K562 (cell line): Measurements from ENCODE around the gene FOS. TPM values are rescaled to one million over a fixed set of nuclear protein-coding genes. Genes with fewer than 3 reads are reported as not detected.

Experiments used
- ATAC-seq: fragments of 200-7000 bp; cut with Tn5 transposase; 3 replicates; pipeline ENCODE4 v1.9.1; 2020; ENCODE audit warnings: moderate library complexity
- BruUV-seq: library from RNA; stranded (reverse); fragments of 400-500 nt; replicated peaks from 2 replicates; lab custom pipeline; 2021; lab: Mats Ljungman, UMichigan
- CTCF ChIA-PET: fragments of 300-600 bp; formaldehyde crosslinking; extraction: SDS; loops from one replicate; lab custom pipeline; 2021; ENCODE audit warnings: low intra/inter-chr PET ratio; lab: Yijun Ruan, JAX
- POLR2A ChIA-PET: fragments of 300-600, 350-650 bp; sonication (Branson Sonifier 250); formaldehyde crosslinking; extraction: SDS; loops from one replicate; lab custom pipeline; 2021; ENCODE audit warnings: antibody characterized with exemption, inconsistent platforms; lab: Yijun Ruan, JAX
- DNase-seq, 4 experiments: peaks; one replicate each; pipeline versions ENCODE4 v3.0.0 to v3.0.0-alpha.2; 2011 to 2018; ENCODE audit warnings: low spot score in 3 of 4, mixed read lengths in 3 of 4; ENCODE audit errors: extremely low read depth in 1 of 4
- FAIRE-seq: peaks from 2 replicates; lab custom pipeline; 2011; peaks lifted over from hg19 to GRCh38; lab: Jason Lieb, UNC
- H2AFZ ChIP-seq: 2 replicates; pipeline ENCODE4 v1.6.0; 2011; ENCODE audit warnings: low read depth, low read length, control low read depth, inconsistent platforms
- H3K27ac ChIP-seq: fragments of 200-600 bp; 3 replicates; pipeline ENCODE4 v1.8.0; 2011; ENCODE audit warnings: low read depth, mild to moderate bottlenecking, control low read depth, inconsistent platforms, low read length, moderate library complexity, mixed read lengths; ENCODE audit errors: extremely low read depth
- H3K27me3 ChIP-seq, 2 experiments: fragments of 300-600 bp in 1 of 2; 2 replicates in 1 of 2; 3 replicates in 1 of 2; pipeline versions ENCODE4 v1.6.0 to v1.8.0; 2011; ENCODE audit warnings: inconsistent platforms in 2 of 2, low read length in 2 of 2, mild to moderate bottlenecking in 1 of 2, mixed read lengths in 1 of 2, moderate library complexity in 1 of 2; ENCODE audit not compliant: control insufficient read depth in 2 of 2, insufficient read depth in 2 of 2
- H3K36me3 ChIP-seq: fragments of 300-600 bp; 3 replicates; pipeline ENCODE4 v1.8.0; 2011; ENCODE audit warnings: mild to moderate bottlenecking, low read length, inconsistent platforms; ENCODE audit not compliant: control insufficient read depth, insufficient read depth
- H3K4me1 ChIP-seq, 2 experiments: fragments of 200-600 bp in 1 of 2; replicated peaks in 1 of 2; 2 replicates in 1 of 2; 3 replicates in 1 of 2; pipeline versions ENCODE4 v1.5.1 to v1.8.0; 2011; ENCODE audit warnings: inconsistent platforms in 2 of 2, low read length in 2 of 2, mild to moderate bottlenecking in 1 of 2, mixed read lengths in 1 of 2, moderate library complexity in 1 of 2; ENCODE audit not compliant: control insufficient read depth in 2 of 2, insufficient read depth in 2 of 2
- H3K4me2 ChIP-seq: 2 replicates; pipeline ENCODE4 v1.6.1; 2011; ENCODE audit warnings: low read length, control low read depth, inconsistent platforms, mixed read lengths; ENCODE audit not compliant: insufficient read depth
- H3K4me3 ChIP-seq: fragments of 200-600 bp; sonication (generic), shearing (Covaris generic); 2 replicates; pipeline ENCODE4 v1.5.1; 2016; ENCODE audit warnings: control low read depth, inconsistent platforms
- H3K79me2 ChIP-seq: fragments of 200-600 bp; 3 replicates; pipeline ENCODE4 v1.8.0; 2011; ENCODE audit warnings: low read length, inconsistent platforms; ENCODE audit not compliant: control insufficient read depth, insufficient read depth
- H3K9ac ChIP-seq, 2 experiments: 2 replicates each; pipeline versions ENCODE4 v1.6.0 to v1.6.1; 2011; ENCODE audit warnings: low read depth in 2 of 2, low read length in 2 of 2, control low read depth in 1 of 2, inconsistent platforms in 1 of 2, mild to moderate bottlenecking in 1 of 2, mixed read lengths in 1 of 2; ENCODE audit not compliant: insufficient read depth in 1 of 2
- H3K9me1 ChIP-seq: one replicate; pipeline ENCODE4 v1.6.0; 2011; ENCODE audit warnings: inconsistent platforms, mild to moderate bottlenecking, low read length, moderate library complexity; ENCODE audit not compliant: control insufficient read depth, insufficient read depth
- H3K9me3 ChIP-seq: replicated peaks from 2 replicates; pipeline ENCODE4 v1.5.1; 2011; ENCODE audit warnings: low read depth, low read length, inconsistent platforms; ENCODE audit not compliant: control insufficient read depth, insufficient read depth
- H4K20me1 ChIP-seq: replicated peaks from 2 replicates; pipeline ENCODE4 v1.6.1; 2011; ENCODE audit warnings: low read length, inconsistent platforms, mixed read lengths; ENCODE audit not compliant: control insufficient read depth, insufficient read depth
- BACH1 ChIP-seq: fragments of 200-800 bp; sonication (Bioruptor generic); IDR thresholded peaks from 2 replicates; pipeline ENCODE4 v1.6.1; 2016; ENCODE audit warnings: missing genetic modification characterization, missing compliant biosample characterization
- CTBP1 ChIP-seq: fragments of 450-650 bp; IDR thresholded peaks from 2 replicates; pipeline ENCODE4 v1.6.1; 2016; ENCODE audit warnings: borderline replicate concordance
- ERF ChIP-seq: fragments of 450-650 bp; formaldehyde crosslinking; IDR thresholded peaks from 2 replicates; pipeline ENCODE4 v1.4.0; 2020; ENCODE audit warnings: mild to moderate bottlenecking, mixed read lengths
- GATAD2A ChIP-seq: fragments of 450-650 bp; IDR thresholded peaks from 2 replicates; pipeline ENCODE4 v1.6.1; 2017
- KAT2B ChIP-seq: IDR thresholded peaks from one replicate; pipeline ENCODE4 v1.6.1; 2012; ENCODE audit warnings: low read depth, mild to moderate bottlenecking, control low read depth, inconsistent platforms, low read length, moderate library complexity
- MAFK ChIP-seq: IDR thresholded peaks from 2 replicates; pipeline ENCODE4 v1.6.1; 2011; ENCODE audit warnings: low read length, improper control_type of control experiment
- MTA2 ChIP-seq: fragments of 450-650 bp; IDR thresholded peaks from 2 replicates; pipeline ENCODE4 v1.6.1; 2016; ENCODE audit warnings: low read depth
- SMARCB1 ChIP-seq: IDR thresholded peaks from 2 replicates; pipeline ENCODE4 v1.6.1; 2011; ENCODE audit warnings: improper control_type of control experiment, low read depth; ENCODE audit not compliant: insufficient read length
- TBP ChIP-seq: optimal IDR thresholded peaks from 2 replicates; pipeline ENCODE3; 2011; ENCODE audit warnings: low read depth, low read length, improper control_type of control experiment
- ZNF197 ChIP-seq: fragments of 200-800 bp; sonication (Bioruptor generic); IDR thresholded peaks from 2 replicates; pipeline ENCODE4 v1.6.1; 2016; ENCODE audit warnings: low read depth, missing genetic modification characterization, missing compliant biosample characterization
- ZNF316 ChIP-seq: fragments of 450-650 bp; IDR thresholded peaks from 2 replicates; pipeline ENCODE4 v1.6.1; 2016
- WGBS: fragments of 100-300 bp; shearing (Covaris generic); methylation state at CpG from one replicate; pipeline ENCODE4 v1.1.6; 2016; ENCODE audit warnings: low coverage, mixed read lengths; ENCODE audit not compliant: insufficient coverage; ENCODE audit errors: missing lambda C conversion rate; 5-methylcytosine and 5-hydroxymethylcytosine counted together
- in situ Hi-C: fragments of 300-500 bp; cut with MboI; formaldehyde crosslinking; loops from 4 replicates; pipeline ENCODE4 v1.15.0; 2018; ENCODE audit warnings: inconsistent platforms, mixed read lengths
- intact Hi-C: fragments of 100-400 bp; cut with micrococcal nuclease; formaldehyde crosslinking; loops from 2 replicates; pipeline ENCODE4 v1.14.2; 2022
- polyA plus RNA-seq, 8 experiments: library from polyadenylated mRNA; depleted of rRNA in 4 of 8; stranded (reverse) in 5 of 8; unstranded in 3 of 8; fragments of >200 nt; fragmentation: Nextera tagmentation in 2 of 8; fragmentation: Illumina TruSeq in 1 of 8; extraction: Ambion mirVana in 2 of 8; extraction: Trizol in 1 of 8; gene quantifications; 2 replicates each; pipeline versions ENCODE4 v1.2.1 to v1.2.3, GENCODE V29; 2011 to 2014; ENCODE audit warnings: inconsistent platforms in 1 of 8, missing spikeins in 1 of 8
- total RNA-seq, 7 experiments: library from RNA; depleted of rRNA in 6 of 7; stranded (reverse); fragments of >200 nt in 6 of 7; fragmentation: Illumina TruSeq in 2 of 7; extraction: Trizol in 2 of 7; gene quantifications; 2 replicates each; pipeline versions ENCODE4 v1.2.1 to v1.2.3, GENCODE V29; 2011 to 2021; ENCODE audit warnings: low replicate concordance in 1 of 7
- TF ChIP-seq, protein P1 (sequence below): sonication (generic); formaldehyde crosslinking; IDR thresholded peaks from 2 replicates; pipeline ENCODE4 v1.8.0; 2022; ENCODE audit warnings: mild to moderate bottlenecking, missing genetic modification reagents
- TF ChIP-seq, protein P2 (sequence below): fragments of 250-450 bp; sonication (Bioruptor Pico); IDR thresholded peaks from 2 replicates; pipeline ENCODE4 v1.5.0; 2021
- TF ChIP-seq, protein P3 (sequence below): fragments of 450-650 bp; formaldehyde crosslinking; conservative IDR thresholded peaks from 2 replicates; pipeline ENCODE4 v1.4.0; 2022; ENCODE audit warnings: mild to moderate bottlenecking, missing genetic modification characterization
- TF ChIP-seq, protein P4 (sequence below): fragments of 200-800 bp; sonication (Bioruptor generic); IDR thresholded peaks from 2 replicates; pipeline ENCODE4 v1.6.1; 2017; ENCODE audit warnings: missing genetic modification characterization, missing compliant biosample characterization

Gene FOS
- total and polyA plus RNA-seq, 9 of the 15 experiments (the other 6 are each of a cell fraction or from before 2014, with no cell fraction given), result 0.54 to 13.8 (median 8.9) TPM

DNA sequence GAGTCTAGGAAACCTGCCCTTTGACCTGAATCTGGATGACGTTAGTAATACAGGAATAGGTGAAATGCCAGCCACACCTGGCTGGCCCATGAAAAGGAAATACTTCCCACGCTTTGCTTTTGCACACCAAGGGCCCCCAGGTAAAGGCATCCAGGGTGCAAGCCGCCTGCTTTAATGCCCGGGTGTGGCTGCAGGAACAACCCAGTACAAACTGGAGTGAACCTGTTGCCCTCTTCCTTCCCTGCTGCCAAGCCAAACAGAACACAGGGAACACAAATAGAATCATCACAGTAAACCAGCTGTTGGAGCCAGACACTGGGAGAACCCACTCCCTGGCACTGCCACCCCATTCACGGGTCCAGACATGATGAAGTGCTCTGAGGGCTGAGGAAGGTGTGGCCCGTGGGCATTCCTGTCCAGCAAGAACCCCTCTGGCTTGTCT, 24.2 kb upstream of the FOS start:
- ChIA-PET POLR2A (no interaction called here), CTCF (no interaction called here)
- peak overlapping the region; percentile 66; the same call in 1 of the 2 replicates for H2AFZ ChIP-seq
- intact Hi-C loops, result no loop called here
- WGBS, result 38% methylated on average over 6 of the region's 6 CpGs
- H3K36me3 ChIP-seq, result no peaks in the 10 kb centered on the region
- no peaks in the 10 kb centered on the region for H3K9me1 ChIP-seq
- DNase-seq (no peak), FAIRE-seq (no peak), ATAC-seq (no peak)
- no peaks in the 10 kb centered on the region for H3K9me3 ChIP-seq
- H4K20me1 ChIP-seq, result no peaks in the 10 kb centered on the region
- in situ Hi-C loops, result no loop called here
- H3K4me2 ChIP-seq, result 0 out of 2 replicates have a peak overlapping the region, but pooled peaks have one; percentile 11
- no TSS peak for BruUV-seq
- H3K27me3 ChIP-seq, result no peaks in the 10 kb centered on the region
- no peak for TF ChIP-seq ZNF316
- no peak for TF ChIP-seq CTBP1
- no peak for TF ChIP-seq MTA2
- TF ChIP-seq ERF (CRISPR knock-in tag), result no peak
- no peak for TF ChIP-seq GATAD2A
- TF ChIP-seq, protein P1, sequence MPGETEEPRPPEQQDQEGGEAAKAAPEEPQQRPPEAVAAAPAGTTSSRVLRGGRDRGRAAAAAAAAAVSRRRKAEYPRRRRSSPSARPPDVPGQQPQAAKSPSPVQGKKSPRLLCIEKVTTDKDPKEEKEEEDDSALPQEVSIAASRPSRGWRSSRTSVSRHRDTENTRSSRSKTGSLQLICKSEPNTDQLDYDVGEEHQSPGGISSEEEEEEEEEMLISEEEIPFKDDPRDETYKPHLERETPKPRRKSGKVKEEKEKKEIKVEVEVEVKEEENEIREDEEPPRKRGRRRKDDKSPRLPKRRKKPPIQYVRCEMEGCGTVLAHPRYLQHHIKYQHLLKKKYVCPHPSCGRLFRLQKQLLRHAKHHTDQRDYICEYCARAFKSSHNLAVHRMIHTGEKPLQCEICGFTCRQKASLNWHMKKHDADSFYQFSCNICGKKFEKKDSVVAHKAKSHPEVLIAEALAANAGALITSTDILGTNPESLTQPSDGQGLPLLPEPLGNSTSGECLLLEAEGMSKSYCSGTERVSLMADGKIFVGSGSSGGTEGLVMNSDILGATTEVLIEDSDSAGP (CRISPR knock-in tag), result no peak
- TF ChIP-seq SMARCB1, result no peak
- TF ChIP-seq TBP, result no peak
- TF ChIP-seq KAT2B, result no peak
- TF ChIP-seq, protein P2, sequence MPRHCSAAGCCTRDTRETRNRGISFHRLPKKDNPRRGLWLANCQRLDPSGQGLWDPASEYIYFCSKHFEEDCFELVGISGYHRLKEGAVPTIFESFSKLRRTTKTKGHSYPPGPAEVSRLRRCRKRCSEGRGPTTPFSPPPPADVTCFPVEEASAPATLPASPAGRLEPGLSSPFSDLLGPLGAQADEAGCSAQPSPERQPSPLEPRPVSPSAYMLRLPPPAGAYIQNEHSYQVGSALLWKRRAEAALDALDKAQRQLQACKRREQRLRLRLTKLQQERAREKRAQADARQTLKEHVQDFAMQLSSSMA, result no peak
- TF ChIP-seq ZNF197 (CRISPR knock-in tag), result no peak
- TF ChIP-seq, protein P3, sequence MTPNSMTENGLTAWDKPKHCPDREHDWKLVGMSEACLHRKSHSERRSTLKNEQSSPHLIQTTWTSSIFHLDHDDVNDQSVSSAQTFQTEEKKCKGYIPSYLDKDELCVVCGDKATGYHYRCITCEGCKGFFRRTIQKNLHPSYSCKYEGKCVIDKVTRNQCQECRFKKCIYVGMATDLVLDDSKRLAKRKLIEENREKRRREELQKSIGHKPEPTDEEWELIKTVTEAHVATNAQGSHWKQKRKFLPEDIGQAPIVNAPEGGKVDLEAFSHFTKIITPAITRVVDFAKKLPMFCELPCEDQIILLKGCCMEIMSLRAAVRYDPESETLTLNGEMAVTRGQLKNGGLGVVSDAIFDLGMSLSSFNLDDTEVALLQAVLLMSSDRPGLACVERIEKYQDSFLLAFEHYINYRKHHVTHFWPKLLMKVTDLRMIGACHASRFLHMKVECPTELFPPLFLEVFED (CRISPR knock-in tag), result no peak
- no peak for TF ChIP-seq MAFK
- TF ChIP-seq BACH1 (tag), result no peak
- TF ChIP-seq, protein P4, sequence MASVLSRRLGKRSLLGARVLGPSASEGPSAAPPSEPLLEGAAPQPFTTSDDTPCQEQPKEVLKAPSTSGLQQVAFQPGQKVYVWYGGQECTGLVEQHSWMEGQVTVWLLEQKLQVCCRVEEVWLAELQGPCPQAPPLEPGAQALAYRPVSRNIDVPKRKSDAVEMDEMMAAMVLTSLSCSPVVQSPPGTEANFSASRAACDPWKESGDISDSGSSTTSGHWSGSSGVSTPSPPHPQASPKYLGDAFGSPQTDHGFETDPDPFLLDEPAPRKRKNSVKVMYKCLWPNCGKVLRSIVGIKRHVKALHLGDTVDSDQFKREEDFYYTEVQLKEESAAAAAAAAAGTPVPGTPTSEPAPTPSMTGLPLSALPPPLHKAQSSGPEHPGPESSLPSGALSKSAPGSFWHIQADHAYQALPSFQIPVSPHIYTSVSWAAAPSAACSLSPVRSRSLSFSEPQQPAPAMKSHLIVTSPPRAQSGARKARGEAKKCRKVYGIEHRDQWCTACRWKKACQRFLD (CRISPR knock-in tag), result no peak
- no peak overlapping the region; a peak in 1 of 4 replicates for H3K9ac ChIP-seq
- no peaks in the 10 kb centered on the region for H3K79me2 ChIP-seq
- no peak overlapping the region for H3K27ac ChIP-seq
- no peak overlapping the region for H3K4me3 ChIP-seq
- H3K4me1 ChIP-seq, result peaks cover 6 to 21% of the 10 kb centered on the region in 2 experiments
